Inflammatory macrophage (primary cell): ENCODE results near the gene LRP6.
A peak's percentile ranks its signal among the peaks of the same experiment; 100 is the strongest.
"Not testable (repeated sequence)": the region's sequence is repeated elsewhere in the genome, so short reads cannot be mapped to it uniquely, and the experiment has no call there.

Experiments
- DNase-seq, 2 donors: peaks; one replicate each; pipeline ENCODE4 v3.0.0-alpha.2; 2020 to 2022
- total RNA-seq, 18 experiments: gene quantifications; one replicate each; lab custom pipeline; 2026; ENCODE audit warnings: mixed read lengths in 6 of 18, inconsistent platforms in 2 of 18; lab: John Stamatoyannopoulos, UW

LRP6 gene
- 0.42 to 8.5 (median 1.2) reads per million in 18 experiments for total RNA-seq

DNA sequence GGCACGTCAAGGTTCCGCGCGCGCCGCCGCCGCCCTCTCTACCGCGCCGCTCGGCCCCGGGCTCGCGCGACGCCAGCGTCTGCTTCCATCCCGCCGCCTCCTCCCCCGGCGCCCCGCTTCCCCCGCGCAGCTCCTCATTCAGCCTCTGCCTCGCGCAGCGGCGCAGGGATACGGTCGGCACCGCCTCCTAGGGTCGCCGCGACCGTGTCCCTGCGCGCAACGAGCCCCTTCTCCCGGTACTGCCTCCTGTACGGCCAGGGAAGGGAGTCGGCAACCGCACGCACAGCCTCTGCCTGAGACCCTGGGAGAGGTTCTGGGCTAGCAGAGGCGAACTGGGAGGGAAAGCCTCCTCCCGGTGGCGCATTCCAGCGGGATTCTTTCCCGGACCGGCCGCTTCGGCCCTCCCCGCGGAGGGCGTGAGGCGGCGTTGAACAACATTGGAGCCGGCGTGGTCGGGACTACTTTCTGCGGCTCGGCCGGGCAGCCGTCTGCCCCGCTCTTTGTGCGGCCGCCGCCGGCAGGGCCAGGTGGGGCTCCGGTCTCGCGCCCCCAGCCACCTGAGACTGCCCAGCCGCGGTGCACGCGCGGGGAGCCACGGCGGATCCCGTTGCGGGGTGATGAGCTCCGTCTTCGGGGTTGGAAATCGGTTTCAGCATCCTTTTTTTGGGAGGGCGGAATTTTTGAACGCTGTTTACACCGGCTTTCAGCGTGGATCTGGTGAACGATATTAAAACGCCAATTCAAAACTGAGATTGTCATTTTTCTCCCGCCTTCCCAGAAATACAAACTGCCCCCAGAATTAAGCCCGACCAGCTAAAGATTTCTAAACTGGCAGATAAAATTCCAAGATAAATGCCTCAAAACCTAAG, at the start of gene LRP6:
Gene LRP6 (minus strand): TSS at position 172 of the 869 bp plus-strand sequence. CDS start 309 bp downstream, outside the sequence.
- DNase-seq = peak; percentile 54 to 65

DNA sequence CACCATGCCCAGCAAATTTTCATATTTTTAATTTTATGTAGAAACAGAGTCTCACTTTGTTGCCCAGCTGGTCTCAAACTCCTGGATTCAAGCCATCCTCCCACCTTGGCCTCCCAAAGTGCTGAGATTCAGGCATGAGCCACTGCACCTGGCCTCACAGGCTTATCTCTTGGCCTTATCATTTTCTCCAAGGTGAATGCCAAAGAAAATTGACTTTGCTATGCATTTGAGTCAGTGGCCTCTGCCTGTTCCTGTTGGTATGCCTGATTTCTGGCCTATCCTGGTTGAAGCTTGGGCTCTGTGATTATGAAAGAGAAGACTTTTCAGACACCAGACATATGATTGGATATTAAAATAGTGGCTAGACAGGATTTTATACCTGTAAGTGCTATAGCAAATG, 49.0 kb upstream of the LRP6 start:
- no peak for DNase-seq

DNA sequence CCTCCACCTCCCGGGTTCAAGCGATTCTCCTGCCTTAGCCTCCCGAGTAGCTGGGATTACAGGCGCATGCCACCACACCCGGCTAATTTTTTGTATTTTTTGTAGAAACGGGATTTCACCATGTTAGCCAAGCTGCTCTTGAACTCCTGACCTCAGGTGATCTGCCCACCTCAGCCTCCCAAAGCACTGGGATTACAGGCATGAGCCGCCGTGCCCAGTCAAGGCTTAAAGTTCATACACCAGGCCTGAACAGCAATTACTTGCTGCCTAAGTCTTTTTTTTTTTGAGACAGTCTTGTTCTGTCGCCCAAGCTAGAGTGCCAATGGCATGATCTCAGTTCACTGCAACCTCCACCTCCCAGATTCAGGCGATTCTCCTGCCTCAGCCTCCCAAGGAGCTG, 43.9 kb upstream of the LRP6 start:
- DNase-seq = not testable (repeated sequence)

- DNase-seq = no peak
Measured at GRCh38 chr12:12305568-12306300, 38.9 kb upstream of the LRP6 start.

DNA sequence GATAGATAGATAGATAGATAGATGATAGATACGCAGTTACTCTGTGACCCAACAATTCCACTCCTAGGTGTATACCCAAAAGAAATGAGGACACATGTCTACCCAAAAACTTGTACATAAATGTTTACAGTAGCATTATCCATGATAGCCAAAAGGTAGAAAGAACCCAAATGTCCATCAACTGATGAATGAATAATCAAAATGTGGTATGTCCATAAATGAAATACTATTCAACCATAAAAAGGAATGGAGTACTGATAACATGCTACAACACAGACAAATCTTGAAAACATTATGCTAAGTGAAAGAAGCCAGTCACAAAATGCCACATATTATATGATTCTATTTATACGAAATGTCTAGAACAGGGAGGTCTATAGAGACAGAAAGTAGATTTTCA, 36.1 kb upstream of the LRP6 start:
- DNase-seq = no peak

- DNase-seq = no peak
Measured at GRCh38 chr12:12301122-12301521, 34.3 kb upstream of the LRP6 start.

- DNase-seq = no peak
Measured at GRCh38 chr12:12297201-12297830, 30.5 kb upstream of the LRP6 start.

GRCh38 chr12:12294215-12295005, 27.6 kb upstream of the LRP6 start:
- no peak for DNase-seq

DNA sequence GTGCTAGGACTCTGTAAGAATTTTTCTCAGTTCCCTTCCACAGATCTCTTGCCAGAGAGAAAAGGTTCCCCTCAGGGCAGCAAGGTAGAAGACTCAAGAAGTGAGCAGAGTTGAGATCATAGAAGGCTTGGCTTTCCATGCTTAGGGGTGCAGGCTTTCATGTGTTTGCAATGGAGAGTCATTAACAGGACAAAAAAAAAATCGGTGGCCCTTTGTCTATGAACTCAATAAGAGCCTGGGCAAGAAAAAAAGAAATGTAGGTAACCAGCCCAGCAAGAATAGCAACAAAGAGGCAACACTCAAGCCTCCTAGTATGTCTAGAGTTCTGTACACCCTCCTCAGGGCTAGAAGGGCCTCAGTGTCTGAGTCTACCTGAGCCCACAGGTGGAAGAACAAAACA, 23.4 kb upstream of the LRP6 start:
- no peak for DNase-seq

DNA sequence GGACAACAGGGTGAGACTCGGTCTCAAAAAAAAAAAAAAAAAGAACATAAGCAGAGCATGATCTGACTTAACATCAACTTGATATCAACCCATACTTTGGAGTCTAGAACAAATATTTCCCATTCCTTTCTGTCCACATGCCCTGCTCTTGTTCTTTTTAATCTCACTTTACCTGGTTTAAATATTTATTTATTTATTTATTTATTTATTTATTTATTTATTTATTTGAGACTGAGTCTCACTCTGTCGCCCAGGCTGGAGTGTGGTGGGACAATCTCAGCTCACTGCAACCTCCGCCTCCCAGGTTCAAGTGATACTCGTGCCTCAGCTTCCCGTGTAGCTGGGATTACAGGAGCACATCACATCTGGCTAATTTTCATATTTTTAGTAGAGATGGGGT, 19.6 kb upstream of the LRP6 start:
- no peak for DNase-seq

DNA sequence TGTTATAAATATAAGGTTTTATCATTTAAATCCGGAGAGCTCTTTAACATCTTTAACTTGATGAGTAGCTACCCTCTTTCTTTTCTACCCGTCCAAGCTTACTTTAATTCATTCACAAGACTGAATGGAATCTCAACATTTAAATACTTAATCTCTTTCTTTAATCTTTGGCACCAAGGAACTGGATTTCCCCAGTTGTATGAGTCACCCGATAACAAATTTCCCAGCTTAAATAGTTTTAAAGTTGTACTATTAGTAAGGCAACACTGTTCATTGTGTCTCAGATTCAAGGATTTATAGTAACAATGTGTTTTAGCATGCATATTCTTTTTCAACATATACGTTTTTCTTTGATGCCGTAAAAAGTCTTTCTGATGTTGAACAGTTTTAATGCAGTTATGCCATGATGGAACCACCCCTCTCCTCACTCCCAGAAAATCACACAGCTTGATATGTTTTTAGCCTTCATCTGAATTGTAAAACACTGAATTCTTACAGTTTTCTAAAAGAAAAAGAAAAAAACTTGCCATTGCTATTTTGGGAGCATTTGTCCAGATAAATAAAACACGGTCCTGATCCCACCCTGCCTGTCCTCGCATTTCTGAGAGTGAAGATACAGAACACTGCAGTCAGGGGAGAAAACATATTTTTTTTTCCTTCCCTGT, 16.0 kb upstream of the LRP6 start:
- no peak for DNase-seq

- no peak for DNase-seq
Measured at GRCh38 chr12:12282202-12282601, 15.4 kb upstream of the LRP6 start.

DNA sequence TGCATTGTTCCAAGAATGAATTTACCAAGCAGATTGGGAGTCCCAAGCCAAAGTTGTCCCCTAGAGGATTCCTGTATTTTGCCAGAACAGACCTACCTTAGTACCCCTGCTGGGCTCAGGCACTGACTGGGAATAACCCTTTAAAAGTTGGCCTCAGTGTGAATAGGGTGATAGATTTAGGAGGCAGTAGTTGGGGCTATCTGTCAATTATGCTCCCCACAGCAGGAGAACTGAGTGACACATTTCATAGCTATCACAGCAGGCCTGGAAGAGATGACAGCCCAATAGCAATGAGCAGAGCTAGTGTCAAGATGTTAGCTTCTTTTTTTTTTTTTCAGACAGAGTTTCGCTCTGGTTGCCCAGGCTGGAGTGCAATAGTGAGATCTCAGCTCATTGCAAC, 14.3 kb upstream of the LRP6 start:
- DNase-seq = no peak

- no peak for DNase-seq
Measured at GRCh38 chr12:12278899-12279298, 12.1 kb upstream of the LRP6 start.

DNA sequence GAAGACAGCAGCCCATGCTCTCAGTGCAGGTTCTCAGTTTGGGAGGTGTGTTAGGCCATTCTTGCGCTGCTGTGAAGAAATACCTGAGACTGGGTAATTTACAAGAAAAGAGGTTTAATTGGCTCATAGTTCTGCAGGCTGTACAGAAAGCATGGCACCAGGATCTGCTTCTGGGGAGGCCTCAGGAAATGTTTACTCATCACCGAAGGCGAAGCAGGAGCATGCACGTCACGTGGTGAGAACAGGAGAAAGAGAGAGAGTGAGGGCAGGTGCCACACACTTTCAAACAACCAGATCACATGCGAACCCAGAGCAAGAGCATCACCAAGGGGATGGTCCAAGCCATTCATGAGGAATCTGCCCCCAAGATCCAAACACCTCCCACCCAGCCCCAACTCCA, 9.0 kb upstream of the LRP6 start:
- DNase-seq = no peak

DNA sequence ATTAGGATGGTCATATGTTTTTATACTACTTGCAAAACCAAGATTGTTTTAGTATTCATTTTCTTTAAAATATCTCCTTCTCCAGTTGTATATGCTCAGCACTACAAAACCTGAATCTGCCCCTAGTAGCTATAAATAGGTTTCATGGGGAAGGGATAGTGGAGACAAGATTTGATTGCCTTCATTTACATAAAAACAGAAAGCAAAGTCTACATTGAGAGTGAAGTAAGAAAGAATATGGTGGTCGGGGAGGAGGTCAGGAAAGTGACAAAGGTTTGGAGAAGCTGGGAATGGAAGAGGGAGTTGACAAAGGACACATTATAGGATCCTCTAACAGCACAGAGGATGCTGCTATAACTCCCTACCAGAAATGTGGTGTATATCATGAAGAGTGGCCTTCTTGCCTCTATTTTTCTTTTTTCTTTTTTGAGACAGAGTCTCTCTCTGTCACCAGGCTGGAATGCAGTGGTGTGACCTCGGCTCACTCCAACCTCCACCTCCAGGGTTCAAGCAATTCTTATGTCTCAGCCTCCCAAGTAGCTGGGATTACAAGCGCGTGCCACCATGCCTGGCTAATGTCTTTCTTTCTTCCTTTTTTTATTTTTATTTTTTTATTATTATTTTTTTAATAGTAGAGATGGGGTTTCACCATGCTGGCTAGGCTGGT, 6.6 kb upstream of the LRP6 start:
- DNase-seq = no peak

- DNase-seq = no peak
Measured at GRCh38 chr12:12272869-12273268, 6.0 kb upstream of the LRP6 start.

DNA sequence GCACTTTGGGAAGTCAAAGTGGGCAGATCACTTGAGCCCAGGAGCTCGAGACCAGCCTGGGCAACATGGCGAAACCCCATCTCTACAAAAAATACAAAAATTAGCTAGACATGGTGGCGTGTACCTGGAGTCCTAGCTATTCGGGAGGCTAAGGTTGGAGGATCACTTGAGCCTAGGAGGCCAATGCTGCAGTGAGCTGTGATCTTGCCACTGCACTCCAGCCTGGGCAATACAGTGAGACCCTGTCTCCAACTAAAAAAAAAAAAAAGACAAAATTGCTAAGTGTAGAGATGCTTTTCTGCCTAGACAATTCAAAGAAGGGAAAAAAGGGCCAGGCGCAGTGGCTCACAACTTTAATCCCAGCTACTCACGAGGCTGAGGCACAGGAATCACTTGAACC, 3.4 kb upstream of the LRP6 start:
- no peak for DNase-seq

GRCh38 chr12:12267742-12268200, 927 bp upstream of the LRP6 start:
- no peak for DNase-seq

GRCh38 chr12:12266389-12266872, 413 bp downstream of the LRP6 start:
- no peak for DNase-seq
